ENCODE data around the gene FALEC. TPM values are rescaled to one million over a fixed set of nuclear protein-coding genes. Genes with fewer than 3 reads are reported as not detected.
"Not testable (repeated sequence)": the region's sequence is repeated elsewhere in the genome, so short reads cannot be mapped to it uniquely, and the experiment has no call there.

FALEC gene
- polyA plus RNA-seq, 2 of the 4 experiments (the other 2 are of a cell fraction), result 0.36 to 0.80 TPM

DNA sequence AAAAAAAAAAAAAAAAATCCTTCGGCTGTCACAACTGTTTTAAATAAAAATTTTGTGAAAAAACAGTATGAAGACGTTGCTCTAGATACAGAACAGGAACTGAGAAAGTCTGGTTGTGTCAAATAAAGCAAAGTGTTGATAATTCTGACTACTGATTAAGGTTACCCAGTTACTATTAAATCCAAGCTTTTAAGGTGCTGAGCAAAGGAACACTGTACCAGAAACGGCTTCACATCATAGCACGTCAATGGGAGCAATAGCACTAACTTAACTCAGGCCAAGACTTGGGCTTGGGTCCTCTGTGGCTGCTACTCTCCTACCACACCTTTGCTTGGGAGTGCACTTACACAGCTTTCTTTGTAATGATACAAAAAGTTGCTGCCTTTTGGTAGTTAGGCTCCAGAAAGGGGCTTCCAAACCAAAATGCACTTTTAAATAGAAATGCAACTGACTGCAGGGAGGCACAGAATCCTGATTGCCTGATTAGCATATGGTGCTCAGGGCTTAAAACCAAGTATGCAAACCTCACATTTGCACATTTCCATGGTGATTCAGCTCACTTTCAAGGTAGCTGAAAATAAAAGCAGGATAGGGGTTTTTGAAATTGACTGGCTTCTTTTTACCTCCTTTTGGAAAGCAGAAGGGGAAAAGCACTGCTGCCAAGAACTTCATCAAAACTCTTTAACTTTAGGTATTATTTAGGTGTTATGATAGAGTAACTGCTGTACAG is 57.5 kb downstream of the FALEC start:
- ChIA-PET POLR2A (interaction anchor here (0.6 to 3.1 kb wide), 5 partner anchors 11 to 886 kb away, joined by 3 to 21 read pairs (median 5); partner anchors contain the start of gene POGZ), CTCF (interaction anchor here (1.4 to 5.4 kb wide), 4 partner anchors 12 to 57 kb away, joined by 3 to 64 read pairs (median 11); partner anchors contain the start of gene ENSA)
- H3K27ac ChIP-seq, result peak overlapping the region; percentile 12 to 45; a peak in 3 of 6 replicates
- 82% methylated on average over 4 of the region's 4 CpGs for WGBS (ENCODE audit: missing lambda C conversion rate)
- DNase-seq (ENCODE audit: low read depth in 1 of 2, low spot score in 1 of 2) (no peak), FAIRE-seq (no peak), ATAC-seq (no peak)
- H3K4me1 ChIP-seq, result peaks cover 82% of the 10 kb centered on the region
- H3K9me3 ChIP-seq, result no peaks in the 10 kb centered on the region
- H3K4me2 ChIP-seq, result peak overlapping the region; percentile 74; the same call in 2 of the 3 replicates
- TF ChIP-seq RARB (CRISPR knock-in tag; IDR thresholded peaks at IDR 0.05) (0 out of 2 replicates have a peak, but pooled peaks have one; percentile 39), CTCF (IDR thresholded peaks at IDR 0.05) (no peak), POLR2AphosphoS2 (conservative IDR thresholded peaks at IDR 0.05; ENCODE audit: low read length) (peak; percentile 70), HES2 (IDR thresholded peaks at IDR 0.05) (no peak), CHD2 (IDR thresholded peaks at IDR 0.05; ENCODE audit: low read length, partially characterized antibody) (no peak), HOXA7 (CRISPR knock-in tag; IDR thresholded peaks at IDR 0.05) (peak; percentile 89), JUNB (IDR thresholded peaks at IDR 0.05) (no peak), HOXB13 (CRISPR knock-in tag; IDR thresholded peaks at IDR 0.05; ENCODE audit: low read depth) (no peak), RFX5 (IDR thresholded peaks at IDR 0.05) (no peak), ZFP36 (IDR thresholded peaks at IDR 0.05; ENCODE audit: borderline replicate concordance, partially characterized antibody) (no peak), CHD4 (IDR thresholded peaks at IDR 0.05; ENCODE audit: borderline replicate concordance) (no peak), TFCP2L1 (CRISPR knock-in tag; IDR thresholded peaks at IDR 0.05) (peak; percentile 80), ATOH8 (CRISPR knock-in tag; IDR thresholded peaks at IDR 0.05; ENCODE audit: low read depth) (no peak), ESRRA (IDR thresholded peaks at IDR 0.05; ENCODE audit: borderline replicate concordance, low read length) (no peak), TP53 (CRISPR knock-in tag; IDR thresholded peaks at IDR 0.05) (peak; percentile 88), POLR2A (IDR thresholded peaks at IDR 0.05; ENCODE audit: low read length) (no peak), HMGXB4 (CRISPR knock-in tag; IDR thresholded peaks at IDR 0.05; ENCODE audit: borderline replicate concordance) (peak; percentile 73), FOSB (CRISPR knock-in tag; IDR thresholded peaks at IDR 0.05) (peak; percentile 79), MAFK (IDR thresholded peaks at IDR 0.05; ENCODE audit: partially characterized antibody) (no peak)
- no peak overlapping the region for H3K4me3 ChIP-seq

DNA sequence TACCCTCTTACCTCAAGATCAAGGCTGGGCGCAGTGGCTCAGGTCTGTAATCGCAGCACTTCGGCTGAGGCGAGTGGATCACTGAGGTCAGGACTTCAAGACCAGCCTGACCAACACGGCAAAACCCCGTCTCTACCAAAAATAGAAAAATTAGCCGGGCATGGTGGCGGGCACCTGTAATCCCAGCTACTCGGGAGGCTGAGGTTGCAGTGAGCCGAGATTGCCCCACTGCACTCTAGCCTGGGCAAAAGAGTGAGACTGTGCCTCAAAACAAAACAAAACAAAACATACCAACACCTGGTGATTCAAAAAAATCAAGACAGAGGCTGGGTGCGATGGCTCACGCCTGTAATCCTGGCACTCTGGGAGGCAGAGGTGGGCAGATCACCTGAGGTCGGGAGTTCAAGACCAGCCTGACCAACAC is 58.1 kb downstream of the FALEC start:
- H3K9me3 ChIP-seq; ATAC-seq; DNase-seq (ENCODE audit: low read depth in 1 of 2, low spot score in 1 of 2); H3K4me3 ChIP-seq; FAIRE-seq: not testable (repeated sequence)
- ChIA-PET CTCF (interaction anchor here (2.0 to 5.4 kb wide), 2 partner anchors 13 to 56 kb away, joined by 7 to 64 read pairs; partner anchors contain the start of gene ENSA), POLR2A (interaction anchor here (1.2 kb wide), 1 partner anchor 41 kb away, joined by 5 read pairs; no protein-coding TSS in a partner anchor)
- Histone ChIP-seq H3K4me1 (peaks cover 76% of the 10 kb centered on the region), H3K4me2 (peak overlapping the region; percentile 74; the same call in 2 of the 3 replicates), H3K27ac (peak overlapping the region; percentile 12 to 45; a peak in 3 of 6 replicates)
- 0 out of 2 replicates have a peak, but pooled peaks have one; percentile 29 for TF ChIP-seq TP53 (CRISPR knock-in tag; IDR thresholded peaks at IDR 0.05)
- WGBS (ENCODE audit: missing lambda C conversion rate), result 86% methylated on average over 13 of the region's 13 CpGs
